Endothelial cell of umbilical vein (primary cell): ENCODE measurements around the gene HID1. TPM values are rescaled to one million over a fixed set of nuclear protein-coding genes. Genes with fewer than 3 reads are reported as not detected.

Source experiments
- BruUV-seq: library from RNA; stranded (reverse); fragments of 400-500 nt; replicated peaks from 2 replicates; lab custom pipeline; 2021; lab: Mats Ljungman, UMichigan
- CTCF ChIA-PET: fragments of 300-600, 350-600 bp; sonication (Branson Sonifier 250); formaldehyde crosslinking; loops from one replicate; lab custom pipeline; 2021; ENCODE audit warnings: antibody characterized with exemption, inconsistent platforms; lab: Charles Lee
- POLR2A ChIA-PET: fragments of 300-600, 350-600 bp; sonication (Branson Sonifier 250); formaldehyde crosslinking; loops from one replicate; lab custom pipeline; 2021; ENCODE audit warnings: antibody characterized with exemption, inconsistent platforms; lab: Charles Lee
- DNase-seq: peaks from one replicate; pipeline ENCODE4 v3.0.0-alpha.2; 2011; ENCODE audit warnings: low read depth, low spot score
- FAIRE-seq: peaks from 2 replicates; lab custom pipeline; 2011; peaks lifted over from hg19 to GRCh38; lab: Jason Lieb, UNC
- H2AFZ ChIP-seq: 2 replicates; pipeline ENCODE4 v1.6.0; 2012; ENCODE audit warnings: low read depth, low read length, control low read depth, inconsistent platforms
- H3K27ac ChIP-seq: 2 replicates; pipeline ENCODE4 v1.5.1; 2011; ENCODE audit warnings: low read depth, mild to moderate bottlenecking, control low read depth, low read length, moderate library complexity; ENCODE audit not compliant: insufficient read depth
- H3K27me3 ChIP-seq, 2 experiments: 2 replicates each; pipeline versions ENCODE4 v1.6.0 to v1.6.1; 2011; ENCODE audit warnings: low read length in 2 of 2, mixed read lengths in 1 of 2; ENCODE audit not compliant: control insufficient read depth in 2 of 2, insufficient read depth in 2 of 2
- H3K36me3 ChIP-seq, 2 experiments: 2 replicates in 1 of 2; 3 replicates in 1 of 2; pipeline ENCODE4 v1.5.1; 2011; ENCODE audit warnings: low read length in 2 of 2, mild to moderate bottlenecking in 1 of 2, moderate library complexity in 1 of 2; ENCODE audit not compliant: control insufficient read depth in 2 of 2, insufficient read depth in 2 of 2; ENCODE audit errors: extremely low read depth in 1 of 2
- H3K4me1 ChIP-seq: 3 replicates; pipeline ENCODE4 v1.5.1; 2011; ENCODE audit warnings: mild to moderate bottlenecking, low read length; ENCODE audit not compliant: control insufficient read depth, insufficient read depth; ENCODE audit errors: extremely low read depth
- H3K4me2 ChIP-seq: 2 replicates; pipeline ENCODE4 v1.6.1; 2011; ENCODE audit warnings: low read length, control low read depth, mixed read lengths; ENCODE audit not compliant: insufficient read depth
- H3K4me3 ChIP-seq, 3 experiments: fragments of 200-600 bp in 1 of 3; sonication (generic), shearing (Covaris generic) in 1 of 3; replicated peaks in 1 of 3; 2 replicates each; pipeline ENCODE4 v1.5.1; 2011 to 2016; ENCODE audit warnings: control low read depth in 3 of 3, low read length in 3 of 3, mild to moderate bottlenecking in 2 of 3, inconsistent platforms in 1 of 3, low read depth in 1 of 3, moderate library complexity in 1 of 3; ENCODE audit not compliant: insufficient read depth in 1 of 3
- H3K79me2 ChIP-seq: 2 replicates; pipeline ENCODE4 v1.6.0; 2012; ENCODE audit warnings: low read length, inconsistent platforms; ENCODE audit not compliant: control insufficient read depth, insufficient read depth
- H3K9ac ChIP-seq: replicated peaks from 2 replicates; pipeline ENCODE3; 2011; ENCODE audit warnings: low read length, control low read depth; ENCODE audit not compliant: insufficient read depth; ENCODE audit errors: extremely low read depth
- H3K9me1 ChIP-seq: replicated peaks from 3 replicates; pipeline ENCODE4 v1.6.0; 2011; ENCODE audit warnings: mild to moderate bottlenecking, low read length; ENCODE audit not compliant: control insufficient read depth, insufficient read depth; ENCODE audit errors: extremely low read depth
- H3K9me3 ChIP-seq: replicated peaks from 2 replicates; pipeline ENCODE4 v1.5.1; 2012; ENCODE audit warnings: low read length, inconsistent platforms; ENCODE audit not compliant: control insufficient read depth, insufficient read depth
- H4K20me1 ChIP-seq: replicated peaks from 2 replicates; pipeline ENCODE3; 2011; ENCODE audit warnings: mild to moderate bottlenecking, low read length; ENCODE audit not compliant: control insufficient read depth, insufficient read depth; ENCODE audit errors: extremely low read depth
- EZH2 ChIP-seq: IDR thresholded peaks from 2 replicates; pipeline ENCODE4 v1.6.1; 2012; ENCODE audit warnings: borderline replicate concordance, low read depth, mild to moderate bottlenecking, moderate library complexity, low read length, inconsistent platforms; ENCODE audit not compliant: severe bottlenecking
- FOS ChIP-seq: IDR thresholded peaks from 2 replicates; pipeline ENCODE4 v1.6.1; 2011; ENCODE audit warnings: mild to moderate bottlenecking, low read length, moderate library complexity, borderline replicate concordance; ENCODE audit not compliant: insufficient read depth
- GATA2 ChIP-seq: IDR thresholded peaks from 2 replicates; pipeline ENCODE4 v1.7.0; 2011; ENCODE audit warnings: low read depth, mild to moderate bottlenecking, moderate library complexity, mixed read lengths, low read length; ENCODE audit not compliant: insufficient read length, insufficient read depth
- JUN ChIP-seq: IDR thresholded peaks from 2 replicates; pipeline ENCODE4 v1.6.1; 2011; ENCODE audit warnings: borderline replicate concordance, low read depth; ENCODE audit not compliant: insufficient read length, insufficient read depth
- MYC ChIP-seq: IDR thresholded peaks from one replicate; pipeline ENCODE4 v1.6.1; 2011; ENCODE audit warnings: mild to moderate bottlenecking, low read depth, low read length
- POLR2A ChIP-seq: IDR thresholded peaks from 2 replicates; pipeline ENCODE4 v1.6.1; 2012; ENCODE audit warnings: low read depth, mild to moderate bottlenecking, control low read depth, low read length
- POLR2AphosphoS5 ChIP-seq: IDR thresholded peaks from 2 replicates; pipeline ENCODE4 v1.6.1; 2012; ENCODE audit warnings: low read depth, mild to moderate bottlenecking, control low read depth, low read length, moderate library complexity; ENCODE audit not compliant: insufficient read depth
- dilution Hi-C: fragments of 300-500 bp; cut with MboI; formaldehyde crosslinking; loops from one replicate; pipeline ENCODE4 v1.15.0; 2019; ENCODE audit warnings: low sequenced_read_pairs; ENCODE audit not compliant: extremely low pct_ligation_motif_present
- intact Hi-C: fragments of 100-400 bp; cut with micrococcal nuclease; formaldehyde crosslinking; loops from one replicate; pipeline ENCODE4 v1.10.0; 2022
- polyA plus RNA-seq, 4 experiments: library from polyadenylated mRNA; depleted of rRNA in 3 of 4; stranded (reverse) in 3 of 4; unstranded in 1 of 4; fragments of >200 nt; gene quantifications; 2 replicates each; pipeline versions ENCODE4 v1.2.1 to v1.2.3, GENCODE V29; 2011 to 2012; ENCODE audit warnings: missing spikeins in 1 of 4
- total RNA-seq: library from RNA; stranded (reverse); gene quantifications from 2 replicates; pipeline ENCODE4 v1.2.3, GENCODE V29; 2021
- TF ChIP-seq, protein P1 (sequence below): IDR thresholded peaks from 2 replicates; pipeline ENCODE4 v1.6.1; 2011; ENCODE audit not compliant: insufficient read depth, insufficient read length
- TF ChIP-seq, protein P2 (sequence below), 2 donors: IDR thresholded peaks; 1 replicate in 1 of 2; 2 replicates in 1 of 2; pipeline ENCODE4 v1.5.1; 2011; ENCODE audit warnings: low read length in 2 of 2, mild to moderate bottlenecking in 2 of 2, moderate library complexity in 2 of 2, control low read depth in 1 of 2, inconsistent platforms in 1 of 2, low read depth in 1 of 2; ENCODE audit not compliant: insufficient read depth in 1 of 2; ENCODE audit errors: extremely low read depth in 1 of 2

Gene HID1
- total and polyA plus RNA-seq, 2 donors (not counting 3 experiments of a cell fraction or from before 2014, with no cell fraction given): 41.4 to 53.3 TPM

DNA sequence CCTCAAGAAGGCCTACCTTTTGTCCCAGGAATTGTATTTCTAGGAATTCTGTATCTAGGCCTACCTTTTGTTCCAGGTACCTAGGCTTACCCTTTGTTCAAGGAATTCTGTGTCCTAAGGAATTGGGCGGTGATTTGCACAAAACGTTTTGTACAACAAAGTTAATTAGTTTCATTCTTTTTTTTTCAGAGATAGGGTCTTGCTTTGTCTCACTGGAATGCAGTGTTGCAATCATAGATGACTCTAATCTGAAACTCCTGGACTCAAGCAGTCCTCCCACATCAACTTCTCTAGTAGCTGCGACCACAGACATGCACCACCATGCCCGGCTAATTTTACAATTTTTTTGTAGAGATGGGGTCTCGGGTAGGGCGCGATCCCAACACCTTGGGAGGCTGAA, 21.9 kb upstream of the HID1 start:
- Histone ChIP-seq H3K4me3 (no peak overlapping the region), H3K27me3 (no peaks in the 10 kb centered on the region), H2AFZ (no peak overlapping the region), H3K4me2 (no peak overlapping the region), H3K9me1 (no peaks in the 10 kb centered on the region), H4K20me1 (no peaks in the 10 kb centered on the region), H3K9me3 (no peaks in the 10 kb centered on the region), H3K27ac (no peak overlapping the region), H3K36me3 (peaks cover 0 to 1% of the 10 kb centered on the region in 2 experiments), H3K4me1 (no peaks in the 10 kb centered on the region), H3K9ac (no peak overlapping the region), H3K79me2 (peaks cover 15% of the 10 kb centered on the region)
- CTCF ChIA-PET: interaction anchor here (1.7 to 2.0 kb wide), 2 partner anchors 18 to 33 kb away, joined by 5 to 13 read pairs; partner anchors contain the start of gene MRPL58
- BruUV-seq: no TSS peak
- TF ChIP-seq EZH2: no peak
- TF ChIP-seq FOS: no peak
- no peak for TF ChIP-seq GATA2
- no peak for TF ChIP-seq JUN
- TF ChIP-seq MYC: no peak
- TF ChIP-seq, protein P1, sequence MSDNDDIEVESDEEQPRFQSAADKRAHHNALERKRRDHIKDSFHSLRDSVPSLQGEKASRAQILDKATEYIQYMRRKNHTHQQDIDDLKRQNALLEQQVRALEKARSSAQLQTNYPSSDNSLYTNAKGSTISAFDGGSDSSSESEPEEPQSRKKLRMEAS: no peak
- TF ChIP-seq, protein P2, sequence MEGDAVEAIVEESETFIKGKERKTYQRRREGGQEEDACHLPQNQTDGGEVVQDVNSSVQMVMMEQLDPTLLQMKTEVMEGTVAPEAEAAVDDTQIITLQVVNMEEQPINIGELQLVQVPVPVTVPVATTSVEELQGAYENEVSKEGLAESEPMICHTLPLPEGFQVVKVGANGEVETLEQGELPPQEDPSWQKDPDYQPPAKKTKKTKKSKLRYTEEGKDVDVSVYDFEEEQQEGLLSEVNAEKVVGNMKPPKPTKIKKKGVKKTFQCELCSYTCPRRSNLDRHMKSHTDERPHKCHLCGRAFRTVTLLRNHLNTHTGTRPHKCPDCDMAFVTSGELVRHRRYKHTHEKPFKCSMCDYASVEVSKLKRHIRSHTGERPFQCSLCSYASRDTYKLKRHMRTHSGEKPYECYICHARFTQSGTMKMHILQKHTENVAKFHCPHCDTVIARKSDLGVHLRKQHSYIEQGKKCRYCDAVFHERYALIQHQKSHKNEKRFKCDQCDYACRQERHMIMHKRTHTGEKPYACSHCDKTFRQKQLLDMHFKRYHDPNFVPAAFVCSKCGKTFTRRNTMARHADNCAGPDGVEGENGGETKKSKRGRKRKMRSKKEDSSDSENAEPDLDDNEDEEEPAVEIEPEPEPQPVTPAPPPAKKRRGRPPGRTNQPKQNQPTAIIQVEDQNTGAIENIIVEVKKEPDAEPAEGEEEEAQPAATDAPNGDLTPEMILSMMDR (IDR thresholded peaks at IDR 0.05; ENCODE audit: extremely low read depth in 1 of 2, insufficient read depth in 1 of 2, low read depth in 1 of 2, low read length in 2 of 2): no peak
- no peak for TF ChIP-seq POLR2A
- TF ChIP-seq POLR2AphosphoS5: no peak
- no peak for DNase-seq
- FAIRE-seq: no peak
- dilution Hi-C loops: no loop called here
- POLR2A ChIA-PET: no interaction called here
- intact Hi-C loops: no loop called here
